Suppressor macrophage treated with lipopolysaccharide for 1 hour (primary cell): ENCODE data around the gene GJC2.
A peak's percentile ranks its signal among the peaks of the same experiment; 100 is the strongest.
"Not testable (repeated sequence)": the region's sequence is repeated elsewhere in the genome, so short reads cannot be mapped to it uniquely, and the experiment has no call there.

Experiments used
- DNase-seq, 3 donors: peaks; one replicate each; pipeline ENCODE4 v3.0.0-alpha.2; 2020 to 2022

The GJC2 gene

DNA sequence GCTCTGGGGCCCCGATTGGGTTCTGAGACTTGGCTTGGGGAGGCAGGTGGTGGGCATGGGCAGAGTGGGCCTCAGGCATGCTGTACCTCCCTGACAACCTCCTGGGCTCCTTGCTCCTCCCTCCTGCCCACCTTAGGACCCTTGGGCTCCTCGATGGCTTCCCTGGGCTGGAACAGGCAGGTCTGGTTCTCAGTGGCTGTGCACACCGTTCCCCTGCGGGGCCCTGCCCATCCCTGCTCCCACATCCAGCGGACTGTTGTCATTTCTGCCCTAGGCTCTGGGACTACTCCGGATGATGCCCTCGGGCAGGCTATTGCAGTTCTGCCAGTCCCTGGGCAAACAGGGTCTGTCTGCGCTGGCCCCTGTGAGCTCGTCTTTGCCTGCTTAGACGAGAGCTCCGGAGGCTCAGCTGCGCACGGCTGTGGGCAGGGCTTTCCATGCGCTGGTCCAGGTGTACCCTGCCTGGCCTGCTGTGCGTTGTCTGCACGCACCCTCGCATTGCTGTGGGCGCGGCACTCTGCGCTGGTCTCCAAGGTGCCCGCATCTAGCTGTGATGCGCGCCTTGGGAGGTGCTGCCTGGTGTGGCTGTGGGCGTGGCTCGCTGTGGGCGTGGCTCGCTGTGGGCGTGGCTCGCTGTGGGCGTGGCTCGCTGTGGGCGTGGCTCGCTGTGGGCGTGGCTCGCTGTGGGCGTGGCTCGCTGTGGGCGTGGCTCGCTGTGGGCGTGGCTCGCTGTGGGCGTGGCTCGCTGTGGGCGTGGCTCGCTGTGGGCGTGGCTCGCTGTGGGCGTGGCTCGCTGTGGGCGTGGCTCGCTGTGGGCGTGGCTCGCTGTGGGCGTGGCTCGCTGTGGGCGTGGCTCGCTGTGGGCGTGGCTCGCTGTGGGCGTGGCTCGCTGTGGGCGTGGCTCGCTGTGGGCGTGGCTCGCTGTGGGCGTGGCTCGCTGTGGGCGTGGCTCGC, 24.1 kb downstream of the GJC2 start:
- DNase-seq, result not testable (repeated sequence)

DNA sequence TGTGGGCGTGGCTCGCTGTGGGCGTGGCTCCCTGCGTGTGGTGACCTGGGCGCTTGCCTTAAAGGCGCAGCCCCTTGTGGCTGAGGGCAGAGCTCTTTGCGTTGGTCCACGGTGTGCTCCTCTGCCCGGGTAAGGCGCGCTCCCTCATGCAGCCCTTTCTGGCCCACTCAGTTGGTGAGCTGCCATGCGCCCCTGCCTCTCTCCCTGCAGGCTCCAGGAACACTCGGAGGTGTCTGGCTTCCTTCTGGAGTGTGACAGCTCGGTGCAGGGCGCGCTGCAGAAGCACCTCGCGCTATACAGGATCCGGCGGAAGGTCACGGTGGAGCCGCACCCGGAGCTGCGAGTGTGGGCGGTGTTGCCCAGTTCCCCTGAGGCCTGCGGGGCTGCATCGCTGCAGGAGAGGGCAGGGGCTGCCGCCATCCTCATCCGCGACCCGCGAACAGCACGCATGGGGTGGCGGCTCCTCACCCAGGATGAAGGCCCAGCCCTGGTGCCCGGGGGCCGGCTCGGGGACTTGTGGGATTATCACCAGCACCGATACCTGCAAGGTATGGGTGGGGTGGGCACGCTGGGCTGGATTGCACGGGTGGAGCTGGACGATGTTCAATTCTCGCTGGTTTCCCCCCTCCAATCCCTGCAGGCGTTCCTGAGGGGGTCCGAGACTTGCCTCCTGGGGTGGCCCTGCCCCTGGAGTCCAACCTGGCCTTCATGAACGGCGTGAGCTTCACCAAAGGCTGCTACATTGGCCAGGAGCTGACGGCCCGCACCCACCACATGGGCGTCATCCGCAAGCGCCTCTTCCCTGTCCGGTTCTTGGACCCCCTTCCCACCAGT, 25.0 kb downstream of the GJC2 start:
- DNase-seq, result peak in 1 of 3 donors; percentile 17

DNA sequence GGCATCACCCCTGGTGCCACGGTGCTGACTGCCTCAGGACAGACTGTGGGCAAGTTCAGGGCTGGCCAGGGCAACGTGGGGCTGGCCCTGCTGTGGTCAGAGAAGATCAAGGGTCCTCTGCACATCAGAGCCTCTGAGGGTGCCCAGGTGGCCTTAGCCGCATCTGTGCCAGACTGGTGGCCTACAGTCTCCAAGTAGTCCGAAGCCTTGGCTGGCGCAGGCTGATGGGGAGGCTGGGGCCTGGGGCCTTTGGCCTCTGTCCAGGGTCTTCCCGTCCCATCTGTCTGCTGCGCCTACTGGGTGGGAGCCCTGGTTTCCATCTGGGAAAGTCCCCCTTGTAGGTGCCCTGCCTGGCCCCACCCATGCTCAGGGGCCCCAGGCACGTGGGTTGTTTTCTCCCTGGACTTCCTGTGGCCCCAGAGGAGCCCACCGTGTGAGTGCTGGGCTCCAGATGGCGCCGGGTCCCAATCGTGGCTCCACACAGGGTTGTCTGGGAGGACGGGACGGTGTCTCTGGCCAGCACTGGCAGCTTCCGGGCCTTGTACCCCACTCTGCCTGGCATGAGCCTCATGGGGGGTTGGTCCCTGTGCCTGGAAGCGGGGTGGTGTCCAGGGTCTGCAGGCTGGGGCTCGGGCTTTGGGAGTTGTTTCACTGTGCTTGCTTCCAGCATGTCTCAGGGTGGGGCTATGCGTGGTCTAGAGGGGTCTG, 25.7 kb downstream of the GJC2 start:
- no peak for DNase-seq

DNA sequence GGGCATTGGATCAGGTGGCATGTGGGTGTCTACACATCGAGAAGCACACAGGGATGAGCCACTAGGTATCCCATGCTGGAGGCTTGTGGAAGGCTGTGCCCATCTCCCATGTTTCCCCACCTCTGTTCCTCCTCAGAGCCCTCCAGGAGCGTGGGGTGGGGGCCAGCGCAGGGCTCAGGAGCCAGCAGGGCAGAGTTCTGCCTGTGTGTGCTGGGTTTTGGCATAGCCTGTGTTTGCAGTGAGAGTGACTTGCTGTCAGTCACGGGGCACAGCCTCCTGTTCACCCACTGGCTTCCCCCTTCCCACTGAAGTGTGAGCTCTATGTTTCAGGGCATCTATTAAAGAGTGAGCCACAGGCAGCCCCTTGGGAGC, 26.3 kb downstream of the GJC2 start:
- DNase-seq, result no peak

DNA sequence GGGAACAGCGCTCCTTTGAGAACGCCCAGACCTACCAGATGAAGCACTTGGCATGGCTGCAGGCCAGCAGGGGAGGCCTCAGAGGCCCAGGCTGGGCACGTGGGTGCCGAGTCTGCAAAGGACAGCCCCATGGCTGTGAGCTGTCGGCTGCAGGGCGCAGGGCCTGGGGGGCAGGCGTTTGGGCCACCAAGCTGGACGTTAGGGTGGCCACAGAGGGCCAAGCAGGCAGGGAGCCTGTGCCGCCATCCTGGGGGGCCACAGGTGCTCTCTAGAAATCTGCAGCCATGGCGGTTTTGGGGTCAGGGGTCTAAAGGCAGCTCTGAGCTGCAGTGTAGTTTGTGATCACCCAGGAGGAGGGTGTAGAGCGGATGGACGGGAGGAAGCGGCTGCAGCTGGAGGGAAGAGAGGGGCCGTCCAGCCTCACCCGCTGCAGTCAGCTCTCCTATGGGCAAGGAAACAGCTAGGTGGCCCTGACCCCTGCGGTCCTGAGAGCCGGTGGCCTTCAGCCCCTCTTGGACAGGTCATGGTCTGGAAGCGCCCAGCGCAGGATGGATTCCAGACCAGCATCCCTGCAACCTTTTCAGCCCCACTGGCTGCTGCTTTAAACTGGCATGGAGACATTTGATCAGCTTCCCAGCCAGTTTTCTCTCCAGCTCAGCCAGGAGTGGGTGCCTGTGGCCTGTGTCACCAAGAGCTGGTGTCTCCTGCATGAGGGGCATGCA, 26.9 kb downstream of the GJC2 start:
- no peak for DNase-seq

DNA sequence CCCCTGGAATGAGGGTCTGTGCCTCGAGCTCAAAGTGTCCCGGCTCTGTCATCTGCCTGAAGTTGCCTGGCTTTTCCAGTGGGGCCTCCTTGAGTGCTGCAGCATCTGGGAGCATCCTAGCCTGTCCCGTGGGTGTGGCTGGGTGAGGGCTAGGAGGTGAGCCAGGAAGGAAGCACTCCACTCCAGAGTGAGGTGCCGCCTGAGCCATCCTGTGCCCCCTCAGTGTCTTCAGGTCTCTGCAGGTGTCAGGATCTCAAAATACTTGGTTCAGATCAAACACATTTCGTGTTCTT, 27.4 kb downstream of the GJC2 start:
- no peak for DNase-seq

DNA sequence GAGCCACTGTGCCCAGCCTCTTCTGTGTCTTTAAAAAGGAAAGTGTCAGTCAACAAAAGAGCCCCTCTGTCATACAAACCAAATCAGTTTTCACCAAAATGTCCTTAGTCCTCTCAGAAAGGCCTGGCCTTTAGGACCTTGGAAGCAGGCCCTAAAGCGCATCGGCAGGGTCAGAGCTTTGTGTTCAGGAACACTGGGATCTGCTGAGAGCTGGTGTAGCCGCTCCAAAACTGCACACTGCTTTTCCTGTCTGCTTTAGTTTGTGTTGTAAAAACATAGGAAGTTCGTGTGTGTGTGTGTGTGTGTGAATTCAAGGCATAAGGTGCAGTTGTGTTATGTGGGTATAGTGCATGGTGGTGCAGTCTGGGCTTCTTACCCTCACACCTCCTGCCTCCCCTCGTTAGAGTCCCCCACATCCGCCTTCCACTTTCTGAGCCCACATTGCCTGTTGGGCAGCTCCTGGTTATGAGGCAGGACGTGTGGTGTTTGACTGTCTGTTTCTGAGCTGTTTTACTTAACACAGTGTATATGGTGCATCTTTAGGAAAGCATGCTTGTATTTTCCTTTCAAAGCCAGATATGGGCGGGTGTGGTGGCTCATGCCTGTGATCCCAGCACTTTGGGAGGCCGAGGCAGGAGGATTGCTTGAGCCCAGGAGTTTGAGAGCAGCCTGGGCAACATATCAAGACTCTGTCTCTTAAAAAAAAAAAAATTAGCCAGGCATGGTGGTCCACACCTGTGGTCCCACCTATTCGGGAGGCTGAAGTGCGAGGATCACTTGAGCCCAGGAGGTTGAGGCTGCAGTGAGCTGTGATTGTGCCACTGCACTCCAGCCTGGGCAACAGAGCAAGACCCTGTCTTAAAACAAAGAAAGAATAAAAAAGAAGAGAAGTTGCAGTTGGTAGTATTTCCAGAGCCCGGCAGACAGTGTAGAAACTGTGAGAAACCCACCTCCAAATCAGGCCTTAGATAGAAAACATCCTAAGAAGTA, 28.3 kb downstream of the GJC2 start:
- DNase-seq, result no peak

DNA sequence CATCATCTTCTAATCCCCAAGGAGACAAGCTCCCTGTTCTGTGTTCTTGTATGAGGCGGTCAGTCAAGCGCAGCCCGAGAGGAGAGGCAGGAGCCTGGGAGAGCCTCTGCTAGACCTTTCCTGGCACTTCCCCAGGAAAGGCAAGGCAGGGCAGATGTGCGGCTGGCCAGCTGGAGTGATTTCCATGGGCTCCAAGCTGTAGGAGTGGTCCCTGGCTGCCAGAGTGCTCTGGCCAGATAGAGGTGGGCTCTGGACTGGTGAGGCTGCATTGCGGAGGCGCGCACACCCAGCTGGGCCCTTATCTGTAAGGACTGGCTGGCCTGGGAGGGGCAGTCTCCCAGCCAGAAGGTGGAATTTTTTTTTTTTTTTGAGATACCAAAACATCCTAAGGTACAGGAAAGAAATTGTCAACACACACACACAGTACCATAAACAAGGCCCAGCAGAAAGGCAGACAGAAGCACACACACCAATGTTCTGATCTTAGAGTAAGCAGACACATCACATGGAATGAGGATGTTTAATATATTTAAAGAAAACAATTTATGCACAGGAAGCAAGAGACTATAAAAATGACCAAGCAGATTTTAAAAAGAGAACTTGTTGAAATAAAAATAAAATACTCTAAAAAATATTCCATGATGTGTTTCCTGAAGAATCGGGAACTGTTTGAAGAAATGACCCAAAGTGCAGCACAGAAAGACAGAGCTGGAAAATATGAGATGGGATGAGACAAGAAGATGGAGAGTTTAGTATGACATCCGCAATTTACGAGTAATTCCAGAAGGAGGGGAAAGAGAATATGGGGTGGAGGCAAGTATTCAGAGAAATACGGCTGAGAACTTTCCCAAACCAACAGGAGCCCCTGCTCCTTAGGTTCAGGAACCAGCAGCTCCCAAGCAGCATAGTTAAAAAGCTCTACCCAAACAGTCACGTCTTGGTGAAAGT, 29.3 kb downstream of the GJC2 start:
- peak in 2 of 3 donors; percentile 11 to 22 for DNase-seq

DNA sequence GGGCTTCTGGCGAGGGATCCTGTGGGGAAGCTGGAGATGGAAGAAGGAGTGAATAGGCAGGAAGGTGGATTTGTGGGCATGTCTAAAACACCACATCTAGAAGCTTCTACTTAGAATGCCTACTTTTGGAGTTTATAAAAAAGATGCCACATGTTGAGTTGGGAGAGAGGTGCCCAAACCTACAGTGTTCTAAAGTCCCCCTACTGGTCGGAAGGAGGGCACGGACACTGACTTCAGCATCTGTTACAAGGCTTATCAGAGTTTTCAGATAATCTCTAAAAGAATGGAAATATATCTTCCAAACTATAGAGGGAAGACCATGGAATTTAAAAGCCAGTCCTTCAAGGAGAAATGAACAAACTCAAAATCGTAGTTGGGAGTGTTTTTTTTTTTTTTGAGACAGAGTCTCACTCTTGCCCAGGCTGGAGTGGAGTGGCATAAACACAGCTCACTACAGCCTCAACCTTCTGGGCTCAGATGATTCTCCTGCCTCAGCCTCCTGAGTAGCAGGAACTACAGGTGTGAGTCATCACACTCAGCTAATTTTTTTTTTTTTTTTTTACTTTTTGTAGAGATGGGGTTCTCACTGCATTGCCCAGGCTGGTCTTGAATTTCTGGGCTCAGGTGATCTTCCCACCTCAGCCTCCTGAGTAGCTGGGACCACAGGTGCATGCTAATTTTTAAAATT, 30.7 kb downstream of the GJC2 start:
- peak in 1 of 3 donors; percentile 35 for DNase-seq

DNA sequence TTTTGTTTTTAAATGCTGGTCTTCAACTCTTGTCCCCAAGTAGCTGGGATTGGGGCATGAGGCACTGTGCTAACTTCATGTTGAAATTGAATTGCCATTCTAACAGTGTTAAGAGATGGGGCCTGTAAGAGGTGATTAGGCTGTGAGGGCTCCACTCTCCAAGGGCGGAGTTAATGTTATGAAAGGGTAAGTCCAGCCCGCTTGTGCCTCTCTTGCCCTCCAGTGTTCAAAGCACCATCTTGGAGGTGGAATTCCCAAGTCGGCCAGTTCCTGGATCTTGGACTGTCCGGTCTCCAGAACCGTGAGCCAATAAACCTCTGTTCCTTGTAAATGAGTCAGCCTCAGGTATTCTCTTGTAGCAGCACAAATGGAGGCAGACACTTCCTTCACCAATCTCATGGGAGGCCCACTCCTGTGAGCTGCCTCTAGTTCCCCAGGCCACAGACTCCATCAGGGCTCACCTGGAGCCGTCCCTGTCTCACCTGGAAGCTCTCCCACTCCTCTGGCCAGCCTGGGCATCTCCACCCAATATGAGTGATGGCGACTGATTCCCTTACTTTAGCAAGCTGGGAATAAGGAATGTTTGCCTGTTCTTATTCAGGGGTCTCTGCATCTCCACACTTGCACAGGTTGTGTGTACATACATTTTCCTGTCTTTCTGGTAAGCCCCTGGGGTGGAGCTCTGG, 31.4 kb downstream of the GJC2 start:
- no peak for DNase-seq

DNA sequence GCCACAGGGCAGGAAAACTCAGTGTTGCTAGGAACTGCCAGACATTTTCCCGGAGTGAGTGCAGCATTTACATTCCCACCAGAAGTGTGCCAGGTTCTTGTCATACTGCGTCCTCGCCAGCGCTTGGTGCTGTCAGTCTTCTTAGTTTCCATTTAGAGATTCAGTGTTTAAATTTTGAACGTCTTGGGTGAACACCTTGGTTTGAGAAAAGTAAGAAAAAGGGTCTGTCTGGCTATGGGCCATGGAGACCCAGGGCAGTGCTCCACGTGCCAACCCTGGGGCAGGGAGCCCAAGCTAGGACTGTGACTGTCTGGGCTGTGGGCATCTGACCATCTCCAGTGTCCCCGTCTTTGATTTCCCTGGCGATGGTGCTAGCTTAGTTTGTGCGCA, 31.9 kb downstream of the GJC2 start:
- no peak for DNase-seq

DNA sequence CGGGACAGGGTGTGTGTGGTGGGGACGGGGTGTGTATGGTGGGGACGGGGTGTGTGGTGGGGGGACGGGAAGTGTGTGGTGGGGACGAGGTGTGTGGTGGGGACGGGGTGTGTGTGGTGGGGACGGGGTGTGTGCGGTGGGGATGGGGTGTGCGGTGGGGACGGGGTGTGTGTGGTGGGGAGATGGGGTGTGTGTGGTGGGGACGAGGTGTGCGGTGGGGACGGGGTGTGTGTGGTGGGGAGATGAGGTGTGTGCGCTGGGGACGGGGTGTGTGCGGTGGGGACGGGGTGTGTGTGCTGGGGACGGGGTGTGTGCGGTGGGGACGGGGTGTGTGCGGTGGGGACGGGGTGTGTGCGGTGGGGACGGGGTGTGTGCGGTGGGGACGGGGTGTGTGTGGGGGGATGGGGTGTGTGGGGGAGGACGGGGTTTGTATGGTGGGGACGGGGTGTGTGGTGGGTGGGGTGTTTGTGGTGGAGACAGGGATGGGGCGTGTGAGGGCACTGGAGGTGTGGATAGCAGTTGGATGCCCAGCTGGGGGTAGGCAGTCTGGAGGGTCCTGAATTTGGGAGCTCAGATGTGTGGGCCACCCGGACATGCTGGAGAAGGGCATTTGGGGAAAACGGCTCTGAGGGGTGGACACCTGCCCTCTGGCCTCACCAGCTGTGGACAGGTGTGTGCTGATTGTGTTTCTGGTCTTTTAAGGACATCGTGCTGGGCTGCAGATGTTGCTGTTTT, 32.7 kb downstream of the GJC2 start:
- DNase-seq, result no peak

DNA sequence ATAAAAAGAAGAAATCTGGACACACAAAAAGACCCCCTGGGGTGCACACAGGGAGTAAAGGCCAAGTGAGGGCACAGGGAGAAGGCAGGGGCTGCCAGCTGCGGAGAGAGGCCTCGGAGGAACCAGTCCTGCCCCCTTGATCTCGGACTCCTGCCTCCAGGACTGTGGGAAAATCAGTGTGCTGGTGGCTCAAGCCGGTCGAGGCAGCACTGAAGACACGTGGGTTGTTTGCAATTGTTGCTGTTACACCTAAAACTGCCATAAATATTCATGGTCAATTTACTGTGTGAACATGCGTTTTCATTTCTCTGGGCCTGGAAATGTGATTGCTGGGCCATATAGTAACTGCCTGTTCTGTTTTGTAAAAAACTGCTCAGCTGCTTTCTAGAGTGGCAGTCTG, 34.4 kb downstream of the GJC2 start:
- no peak for DNase-seq

DNA sequence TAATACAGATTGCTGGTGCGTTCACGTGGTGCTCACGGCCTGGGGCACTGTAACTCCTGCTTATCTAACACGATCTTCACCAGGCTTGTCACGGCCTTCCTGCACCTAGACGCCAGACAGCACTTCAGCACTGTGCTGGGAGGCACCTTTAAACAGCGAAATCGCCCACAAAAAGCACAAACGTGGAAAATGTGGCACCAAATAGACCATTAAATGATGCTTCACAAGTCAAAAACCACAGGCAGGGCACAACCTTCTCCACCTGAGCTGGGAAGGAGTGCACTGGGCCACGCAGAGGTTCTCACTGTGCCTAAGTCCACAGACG, 35.9 kb downstream of the GJC2 start:
- DNase-seq, result no peak

DNA sequence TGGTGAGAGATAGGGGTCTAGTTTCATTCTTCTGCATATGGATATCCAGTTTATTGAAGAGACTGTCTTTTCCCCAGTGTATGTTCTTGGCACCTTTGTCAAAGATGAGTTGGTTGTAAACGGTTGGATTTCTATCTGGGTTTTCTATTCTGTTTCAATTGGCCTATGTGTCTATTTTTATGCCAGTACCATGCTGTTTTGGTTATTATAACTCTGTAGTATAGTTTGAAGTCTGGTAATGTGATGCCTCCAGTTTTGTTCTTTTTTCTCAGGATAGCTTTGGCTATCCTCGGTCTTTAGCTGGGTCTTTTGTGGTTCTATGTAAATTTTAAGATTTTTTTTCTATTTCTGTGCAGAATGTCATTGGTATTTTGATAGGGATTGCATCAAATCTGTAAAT, 38.5 kb downstream of the GJC2 start:
- not testable (repeated sequence) for DNase-seq

DNA sequence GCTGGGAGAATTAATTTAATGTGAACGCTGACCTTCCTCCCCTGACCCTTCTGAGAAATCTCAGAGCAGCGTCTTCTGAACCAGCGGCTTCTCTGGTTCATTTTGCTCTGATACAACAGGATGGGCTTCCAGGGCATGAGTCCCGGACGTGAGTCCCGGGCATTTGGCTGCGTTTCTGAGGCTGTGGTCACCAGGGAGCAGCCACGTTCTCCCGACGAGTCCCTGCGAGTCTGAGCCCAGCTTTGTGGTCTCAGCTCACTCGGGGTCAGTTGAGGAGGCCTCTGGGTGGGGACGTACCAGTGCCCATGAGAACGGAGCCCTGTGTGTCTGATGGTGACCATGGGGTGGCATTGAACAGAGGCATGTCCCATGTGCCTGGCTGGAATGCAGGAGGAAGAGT, 40.5 kb downstream of the GJC2 start:
- DNase-seq, result no peak

DNA sequence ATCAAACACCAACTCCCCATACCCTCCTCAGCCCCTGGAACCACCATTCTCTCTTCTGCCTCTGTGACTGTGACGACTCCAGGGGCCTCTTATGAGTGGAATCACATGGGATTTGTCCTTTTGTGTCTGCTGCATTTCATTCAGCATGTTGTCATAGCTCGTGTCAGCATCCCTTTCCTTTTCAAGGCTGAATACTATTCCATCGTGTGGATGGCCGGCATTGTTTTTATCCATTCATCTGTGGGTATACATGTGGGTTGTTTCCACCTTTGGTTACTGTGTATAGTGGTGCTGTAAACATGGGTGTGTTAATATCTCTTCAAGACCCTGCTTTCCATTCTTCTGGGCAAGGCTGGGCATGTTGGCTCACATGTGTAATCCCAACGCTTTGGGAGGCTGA, 41.0 kb downstream of the GJC2 start:
- DNase-seq, result no peak

DNA sequence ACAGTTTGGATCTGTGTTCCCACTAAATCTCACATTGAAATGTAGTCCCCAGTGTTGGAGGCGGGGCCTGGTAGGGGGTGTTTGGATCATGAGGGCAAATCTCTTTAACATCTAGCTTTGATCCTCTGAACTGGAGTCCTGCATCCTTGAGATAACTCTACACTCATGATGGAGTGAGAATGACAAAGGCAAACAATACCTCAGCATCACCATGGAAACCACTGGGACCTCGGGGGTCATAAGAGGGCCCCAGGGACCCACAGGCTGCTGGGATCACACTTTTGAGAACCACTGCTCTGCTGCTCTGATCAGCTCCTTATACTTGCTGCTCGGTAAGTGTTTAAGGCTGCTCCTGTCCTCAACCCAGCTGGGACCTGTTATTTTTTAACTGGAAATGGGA, 44.7 kb downstream of the GJC2 start:
- no peak for DNase-seq
